GM18505 (cell line): ENCODE measurements around the gene RAD18.

Source experiments
- ATAC-seq: cut with Tn5 transposase; IDR thresholded peaks from one replicate; pipeline ENCODE4 v1.9.1; 2021; ENCODE audit not compliant: unreplicated experiment
- POLR2A ChIP-seq: IDR thresholded peaks from 4 replicates; pipeline ENCODE4 v1.6.1; 2011; ENCODE audit warnings: borderline replicate concordance; ENCODE audit not compliant: insufficient read depth, insufficient read length; ENCODE audit errors: extremely low read depth

RAD18 gene, protein sequence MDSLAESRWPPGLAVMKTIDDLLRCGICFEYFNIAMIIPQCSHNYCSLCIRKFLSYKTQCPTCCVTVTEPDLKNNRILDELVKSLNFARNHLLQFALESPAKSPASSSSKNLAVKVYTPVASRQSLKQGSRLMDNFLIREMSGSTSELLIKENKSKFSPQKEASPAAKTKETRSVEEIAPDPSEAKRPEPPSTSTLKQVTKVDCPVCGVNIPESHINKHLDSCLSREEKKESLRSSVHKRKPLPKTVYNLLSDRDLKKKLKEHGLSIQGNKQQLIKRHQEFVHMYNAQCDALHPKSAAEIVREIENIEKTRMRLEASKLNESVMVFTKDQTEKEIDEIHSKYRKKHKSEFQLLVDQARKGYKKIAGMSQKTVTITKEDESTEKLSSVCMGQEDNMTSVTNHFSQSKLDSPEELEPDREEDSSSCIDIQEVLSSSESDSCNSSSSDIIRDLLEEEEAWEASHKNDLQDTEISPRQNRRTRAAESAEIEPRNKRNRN

DNA sequence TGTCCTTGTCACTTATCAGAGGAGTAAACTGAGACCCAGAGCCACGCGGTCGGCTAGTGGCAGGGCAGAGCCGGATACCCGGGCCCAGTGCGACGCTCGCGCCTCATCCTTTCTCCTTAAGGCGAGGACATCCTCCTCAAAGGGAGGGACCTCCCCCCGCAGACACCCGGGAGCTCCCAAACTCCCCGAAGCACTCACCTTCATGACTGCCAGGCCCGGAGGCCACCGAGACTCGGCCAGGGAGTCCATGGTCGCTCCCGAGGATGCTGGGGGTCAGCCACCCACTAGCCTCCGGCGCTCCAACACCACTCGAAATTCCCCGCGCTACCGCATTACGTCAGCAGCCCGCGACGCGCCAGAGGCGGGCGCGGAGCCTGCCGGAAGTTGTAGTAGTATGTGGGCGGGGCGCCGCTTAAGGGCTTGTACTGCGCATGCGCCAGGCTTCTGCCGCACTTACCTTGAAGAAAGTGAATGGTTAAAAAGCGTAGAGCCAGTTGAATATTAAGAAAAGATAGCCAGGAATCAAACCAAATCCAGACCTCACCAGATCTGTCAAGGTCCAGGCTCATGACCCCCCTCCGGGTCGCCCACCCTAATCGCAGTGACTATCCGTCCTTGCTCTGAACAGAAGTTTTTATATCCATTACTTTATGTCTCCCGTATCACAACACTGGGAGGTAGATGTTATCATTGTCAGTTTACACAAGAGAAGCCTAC lies at the start of gene RAD18:
Gene RAD18 (minus strand): TSS at position 336 of the 717 bp plus-strand sequence. CDS start 87 bp downstream, at position 249.
- peak; percentile 77 for TF ChIP-seq POLR2A
- ATAC-seq = peak; percentile 96

DNA sequence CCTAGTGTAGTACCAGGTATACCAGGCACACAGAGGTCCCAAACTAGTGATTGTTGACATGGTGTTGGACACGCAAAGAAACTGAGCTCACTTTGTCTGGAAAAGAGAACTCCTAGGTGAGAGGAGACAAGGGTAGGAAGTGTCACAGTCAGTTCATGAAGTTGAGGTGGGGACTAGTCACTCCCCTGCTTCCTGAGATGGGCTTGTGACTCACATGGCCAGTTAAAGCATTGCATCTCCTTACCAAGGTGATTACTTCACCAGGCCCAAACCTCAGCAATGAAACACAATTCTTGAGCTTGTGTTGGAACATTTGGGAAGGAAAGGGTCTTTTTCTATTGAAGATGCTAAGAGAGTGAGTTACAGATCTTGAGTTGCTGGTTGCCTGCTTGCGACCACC lies 49.2 kb upstream of the RAD18 start:
- TF ChIP-seq POLR2A = no peak
- ATAC-seq = no peak

DNA sequence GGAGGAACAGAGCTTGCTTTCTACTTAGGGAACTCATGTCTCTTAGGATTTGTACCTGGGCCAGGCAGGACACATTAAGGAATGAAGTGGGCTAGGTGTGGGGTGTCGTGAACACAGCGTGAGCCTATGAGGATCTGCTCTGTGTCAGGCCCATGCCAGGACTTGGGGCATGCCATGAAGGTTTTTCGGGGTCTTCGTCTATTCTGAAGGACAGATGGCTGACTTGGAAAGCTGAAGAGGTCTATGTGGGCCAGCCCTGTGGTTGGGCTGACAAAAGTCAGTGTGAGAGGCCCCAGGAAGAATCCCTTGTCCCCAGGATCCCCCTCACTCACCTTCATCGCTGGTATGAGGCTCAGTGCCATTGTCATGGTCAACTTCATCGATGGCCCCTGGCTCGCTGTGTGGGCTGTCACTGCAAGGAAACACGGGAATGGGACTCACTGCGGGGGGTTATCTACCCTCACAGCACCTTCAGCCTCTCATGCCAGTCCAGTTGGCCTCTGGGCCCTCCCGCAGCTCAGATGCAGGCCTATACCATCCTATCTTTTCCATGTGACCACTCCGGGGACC lies 46.8 kb upstream of the RAD18 start:
- TF ChIP-seq POLR2A = no peak
- no peak for ATAC-seq

DNA sequence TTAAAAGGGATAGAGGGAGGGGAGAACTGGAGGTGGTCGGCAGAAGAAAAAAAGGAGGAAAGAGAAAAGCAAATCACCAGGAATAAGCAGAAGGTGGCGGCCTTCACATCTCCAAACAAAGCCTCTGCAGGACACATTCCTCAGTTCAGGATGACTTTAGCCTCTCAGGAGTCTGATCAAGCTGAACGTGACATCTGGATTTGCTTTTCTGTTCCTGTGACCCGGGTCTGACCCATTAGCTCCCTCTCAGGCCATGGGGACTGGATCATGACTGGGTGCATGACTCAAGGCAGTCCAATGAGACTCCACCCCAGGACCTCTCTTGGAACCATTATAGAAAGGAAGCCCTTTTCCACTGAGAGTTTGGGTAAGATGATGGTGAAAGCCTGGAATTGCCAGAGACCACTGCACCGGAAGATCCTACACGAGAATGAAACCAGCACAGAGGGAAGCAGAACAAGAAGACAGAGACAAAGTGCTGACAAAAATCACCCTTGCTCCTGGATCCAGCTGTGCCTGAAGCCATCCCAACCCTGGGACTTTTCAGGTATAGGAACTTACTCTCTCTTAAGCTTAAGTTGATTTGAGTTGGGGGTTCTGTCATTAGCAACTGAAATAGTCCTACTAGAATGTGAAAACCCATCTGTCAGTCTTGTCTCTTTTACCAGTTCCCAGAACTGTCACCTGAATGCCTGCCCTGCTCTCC lies 45.4 kb upstream of the RAD18 start:
- no peak for TF ChIP-seq POLR2A
- no peak for ATAC-seq

DNA sequence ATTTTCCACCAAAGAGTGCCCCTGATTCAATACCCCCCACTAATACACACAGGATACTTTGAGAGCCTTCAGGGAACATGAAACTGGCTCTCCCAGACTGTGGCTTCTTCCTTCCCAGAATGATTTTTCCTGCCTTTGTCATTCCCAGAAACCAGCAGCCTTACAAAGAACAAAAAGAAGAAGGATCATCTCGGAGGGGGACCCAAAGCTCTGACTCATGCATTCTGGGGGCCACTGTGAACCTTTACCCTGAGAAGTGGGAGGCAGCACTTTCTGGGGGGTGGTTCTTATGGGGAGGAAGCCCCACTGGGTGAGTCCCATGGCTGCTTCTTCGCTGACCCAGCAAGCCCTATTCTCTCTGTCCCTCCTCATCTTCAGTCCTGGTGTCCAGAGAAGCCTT lies 44.7 kb upstream of the RAD18 start:
- no peak for TF ChIP-seq POLR2A
- no peak for ATAC-seq

DNA sequence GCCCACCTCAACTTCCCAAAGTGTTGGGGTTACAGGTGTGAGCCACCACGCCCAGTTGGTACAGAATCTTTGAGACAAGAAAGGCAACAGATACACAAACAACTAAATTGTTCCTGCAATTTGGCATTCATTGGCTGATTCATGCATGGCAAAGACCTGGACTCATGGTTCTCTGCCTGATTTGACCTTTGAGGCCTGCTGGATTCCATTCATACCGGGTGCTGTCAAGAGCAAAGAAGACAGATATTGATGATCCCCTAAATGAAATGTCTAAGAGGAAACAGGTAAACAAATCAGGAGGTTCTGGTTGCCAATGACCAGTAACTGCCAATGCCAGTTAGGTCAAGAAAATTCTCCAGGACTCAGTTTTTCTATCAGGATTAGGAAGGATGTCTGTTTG lies 43.9 kb upstream of the RAD18 start:
- no peak for ATAC-seq
- TF ChIP-seq POLR2A = no peak

DNA sequence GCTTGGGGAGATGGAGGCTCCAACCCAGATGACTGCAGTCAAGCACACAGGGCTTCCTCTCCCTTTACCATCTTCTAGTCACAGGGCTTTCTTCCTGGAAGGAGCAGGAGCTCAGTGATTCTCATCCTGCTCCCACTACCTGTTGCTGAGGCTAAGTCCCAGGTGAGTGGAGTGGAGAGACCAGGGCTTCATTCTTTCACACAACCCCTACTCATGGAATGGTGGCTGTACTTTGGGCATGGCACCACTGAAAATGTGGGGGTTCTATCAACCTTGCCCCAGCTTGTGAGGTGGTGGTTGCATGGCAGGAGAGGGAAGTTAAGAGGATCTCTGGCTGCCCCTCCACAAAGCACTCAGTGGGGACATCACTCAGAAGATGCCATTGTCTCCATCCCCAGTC lies 36.8 kb upstream of the RAD18 start:
- no peak for TF ChIP-seq POLR2A
- ATAC-seq = no peak

DNA sequence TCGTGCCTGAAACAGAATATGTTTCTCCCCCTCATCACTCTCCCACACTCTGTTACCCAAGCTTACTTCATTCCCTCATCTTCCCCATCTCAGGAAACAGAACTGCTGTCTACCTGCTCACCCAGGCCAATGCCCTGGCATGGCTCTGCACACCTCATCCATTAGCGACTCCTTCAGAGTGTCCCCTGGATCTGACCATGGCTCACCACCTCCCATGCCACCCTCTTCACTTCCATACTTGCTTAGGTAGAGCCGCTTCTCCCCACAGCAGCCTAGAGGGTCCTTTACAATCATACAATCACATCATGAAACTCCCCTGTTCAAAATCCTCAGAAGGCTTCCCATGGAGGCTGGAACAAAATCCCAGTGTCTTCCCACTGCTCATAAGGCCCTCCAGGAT lies 33.9 kb upstream of the RAD18 start:
- no peak for ATAC-seq
- TF ChIP-seq POLR2A = no peak

DNA sequence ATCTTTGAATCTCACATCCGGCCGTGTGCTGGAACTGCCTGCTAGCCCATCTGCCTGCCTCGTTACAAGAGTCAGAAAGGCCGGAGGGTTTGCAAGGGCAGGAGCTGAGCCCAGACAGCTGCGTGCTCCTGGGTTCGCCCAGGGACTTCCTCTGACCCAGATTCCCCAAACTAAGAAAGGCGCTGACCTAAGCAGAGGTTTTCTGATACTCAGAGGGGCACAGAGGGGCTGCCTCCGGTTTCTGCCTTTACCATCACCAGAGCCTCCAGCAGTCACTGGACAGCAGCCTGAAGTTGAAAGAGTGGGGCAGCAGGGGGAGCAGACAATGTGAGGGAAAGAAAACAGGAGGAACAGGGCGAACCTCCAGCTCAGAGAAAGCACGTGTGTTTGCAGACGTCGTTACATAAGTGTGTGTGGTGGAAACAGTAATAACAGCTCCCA lies 33.4 kb upstream of the RAD18 start:
- no peak for TF ChIP-seq POLR2A
- no peak for ATAC-seq

DNA sequence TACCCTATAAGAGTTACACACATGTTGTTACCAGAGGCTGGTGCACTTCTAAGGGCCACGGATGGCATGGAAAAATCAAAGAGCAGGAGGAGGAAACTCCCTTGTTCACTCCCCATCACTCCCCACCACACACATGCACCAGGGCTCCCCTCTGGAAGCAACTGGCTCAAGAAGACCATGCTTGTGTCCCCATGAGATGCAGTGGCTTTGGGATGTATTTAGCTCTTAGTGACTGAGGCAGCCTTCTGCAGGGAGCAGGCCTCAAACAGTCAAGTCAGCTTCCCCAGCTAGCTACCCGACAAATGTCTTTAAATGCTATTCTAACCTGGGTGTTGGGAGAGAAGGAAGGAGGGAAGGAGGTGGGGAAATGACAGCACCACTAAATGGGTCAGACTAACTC lies 32.9 kb upstream of the RAD18 start:
- no peak for ATAC-seq
- no peak for TF ChIP-seq POLR2A

DNA sequence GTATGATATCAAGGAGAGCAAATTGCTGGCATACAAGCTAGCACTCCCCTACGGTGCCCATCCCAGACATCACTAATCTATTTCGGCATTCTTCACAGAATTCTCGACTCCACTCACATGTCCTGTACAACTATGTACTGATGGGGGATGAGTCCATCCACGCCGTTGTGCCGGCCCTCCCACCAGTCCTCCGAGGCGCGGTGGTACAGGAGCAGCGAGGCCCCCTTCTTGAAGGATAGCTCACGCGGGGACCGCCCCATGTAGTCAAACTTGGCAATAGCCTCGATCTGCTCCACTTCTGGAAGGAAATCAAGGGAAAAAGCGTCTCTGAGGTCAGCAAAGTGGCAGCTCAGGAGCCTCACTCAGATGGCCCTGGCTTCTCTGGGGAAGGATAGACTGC lies 31.0 kb upstream of the RAD18 start:
- no peak for ATAC-seq
- TF ChIP-seq POLR2A = no peak

DNA sequence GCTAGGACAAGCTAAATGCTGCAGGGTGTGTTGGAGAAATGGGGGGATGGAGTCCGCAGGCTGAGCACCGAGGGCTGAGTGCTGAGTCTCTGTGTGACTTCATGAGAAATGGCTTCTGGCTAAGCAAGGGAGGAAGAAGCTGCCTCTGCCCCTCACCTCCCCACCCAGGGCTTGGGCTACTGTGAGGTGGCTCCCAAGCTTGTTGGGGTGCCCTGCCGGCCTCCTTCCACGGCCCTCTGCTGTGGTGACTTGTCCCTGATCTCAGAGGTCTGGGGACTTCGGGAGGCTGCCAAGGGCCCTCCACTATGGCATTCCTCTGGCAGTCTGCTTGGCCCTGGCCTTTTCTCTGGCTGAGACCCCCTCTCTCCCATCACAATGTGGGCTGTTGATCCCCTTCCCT lies 30.1 kb upstream of the RAD18 start:
- no peak for ATAC-seq
- no peak for TF ChIP-seq POLR2A

DNA sequence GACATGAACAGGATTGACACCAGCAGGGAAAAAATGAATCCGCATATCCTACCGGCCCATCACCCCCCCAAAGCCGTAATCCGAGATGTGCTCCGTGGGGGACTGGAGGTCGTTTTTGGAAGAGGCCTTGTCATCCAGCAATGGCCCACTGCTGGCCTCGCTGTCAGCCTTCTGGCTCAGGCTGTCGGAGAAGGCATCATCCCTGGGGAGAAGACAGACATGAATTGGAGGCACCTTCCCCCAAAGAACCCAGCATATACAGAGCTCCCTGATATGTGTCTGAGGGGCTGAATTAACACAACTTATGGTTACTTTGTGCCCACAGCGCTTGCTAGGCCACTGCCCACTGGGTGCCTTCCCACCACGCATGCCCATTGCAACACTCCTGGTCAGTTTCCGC lies 29.6 kb upstream of the RAD18 start:
- no peak for ATAC-seq

More for the DNA sequence above, 29.6 kb upstream of the RAD18 start:
- TF ChIP-seq POLR2A = no peak
